ACHN (cell line): Measurements from ENCODE around the gene TET1.
"Not testable (repeated sequence)": the region's sequence is repeated elsewhere in the genome, so short reads cannot be mapped to it uniquely, and the experiment has no call there.

Experiments used
- DNase-seq: peaks from one replicate; pipeline ENCODE4 v3.0.0-alpha.2; 2015
- in situ Hi-C: cut with HindIII; loops from 2 replicates; pipeline ENCODE4 v1.10.0; 2017; ENCODE audit warnings: low sequenced_read_pairs, low pct_ligation_motif_present, low pct_unique_long_range_greater_than_20kb

TET1 gene

DNA sequence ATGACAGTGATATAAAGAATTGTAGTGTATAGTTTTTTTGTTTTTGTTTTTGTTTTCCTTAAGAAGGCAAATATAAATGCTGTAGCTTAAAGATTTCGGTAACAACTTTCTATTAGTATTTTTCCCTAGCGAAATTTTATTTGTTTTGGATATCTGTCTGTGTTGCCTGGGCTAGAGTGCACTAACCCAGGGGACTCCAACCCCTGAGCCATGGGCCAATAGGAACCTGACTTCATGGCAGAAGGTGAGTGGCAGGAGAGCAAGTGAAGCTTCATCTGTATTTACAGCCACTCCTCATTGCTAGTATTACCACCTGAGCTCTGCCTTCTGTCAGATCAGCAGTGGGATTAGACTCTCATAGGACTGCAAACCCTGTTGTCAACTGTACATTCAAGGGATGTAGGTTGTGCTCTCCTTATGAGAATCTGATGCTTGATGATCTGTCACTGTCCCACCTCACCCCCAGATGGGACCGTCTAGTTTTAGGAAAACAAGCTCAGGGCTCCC is 95.5 kb downstream of the TET1 start:
- no peak for DNase-seq

GRCh38 chr10:68665841-68666240 is 105.7 kb downstream of the TET1 start:
- peak; percentile 45 for DNase-seq
- in situ Hi-C loops = no loop called here

More for the DNA sequence above, 95.5 kb downstream of the TET1 start:
- in situ Hi-C loops = no loop called here

DNA sequence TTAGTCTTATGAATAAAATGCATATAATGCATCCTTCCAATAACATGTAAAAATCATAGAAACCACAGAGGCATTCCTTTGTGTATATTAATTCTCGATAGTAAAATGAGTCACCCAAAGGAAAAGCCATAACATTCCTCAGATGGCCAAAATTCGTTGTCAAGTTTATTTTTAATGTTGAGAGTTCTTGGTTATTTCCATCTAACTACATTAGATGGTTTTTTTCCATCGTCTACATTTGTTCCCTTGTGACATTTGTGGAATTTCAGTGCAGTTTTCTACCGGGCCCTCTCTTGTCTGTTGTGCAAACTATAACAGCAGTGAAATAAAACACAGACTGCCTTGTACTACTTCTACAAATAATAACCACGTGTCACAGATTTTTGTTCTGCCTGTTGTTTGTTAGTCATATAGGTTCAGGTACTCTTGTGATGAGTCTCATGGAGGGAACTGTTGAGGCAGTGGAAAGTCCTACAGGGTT is 106.2 kb downstream of the TET1 start:
- in situ Hi-C loops = no loop called here
- DNase-seq = peak; percentile 73

- in situ Hi-C loops = no loop called here
- no peak for DNase-seq
Measured at GRCh38 chr10:68668231-68668630, 108.1 kb downstream of the TET1 start.

DNA sequence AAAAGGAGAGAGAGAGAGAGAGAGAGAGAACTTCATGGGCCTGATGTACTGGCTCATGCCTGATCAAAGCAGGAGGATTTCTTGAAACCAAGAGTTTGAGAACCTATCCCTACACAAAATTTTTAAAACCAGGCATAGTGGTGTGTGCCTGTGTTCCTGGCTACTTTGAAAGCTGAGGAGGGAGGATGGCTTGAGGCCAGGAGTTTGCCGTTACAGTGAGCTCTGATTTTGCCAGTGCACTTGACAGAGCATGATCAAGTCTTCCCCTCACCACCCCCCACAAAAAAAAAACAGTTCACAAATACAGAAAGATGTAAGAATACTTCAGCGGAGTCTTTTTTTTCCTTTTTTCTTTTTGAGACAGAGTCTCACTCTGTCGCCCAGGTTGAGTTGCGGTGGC is 108.8 kb downstream of the TET1 start:
- DNase-seq = no peak
- in situ Hi-C loops = no loop called here

DNA sequence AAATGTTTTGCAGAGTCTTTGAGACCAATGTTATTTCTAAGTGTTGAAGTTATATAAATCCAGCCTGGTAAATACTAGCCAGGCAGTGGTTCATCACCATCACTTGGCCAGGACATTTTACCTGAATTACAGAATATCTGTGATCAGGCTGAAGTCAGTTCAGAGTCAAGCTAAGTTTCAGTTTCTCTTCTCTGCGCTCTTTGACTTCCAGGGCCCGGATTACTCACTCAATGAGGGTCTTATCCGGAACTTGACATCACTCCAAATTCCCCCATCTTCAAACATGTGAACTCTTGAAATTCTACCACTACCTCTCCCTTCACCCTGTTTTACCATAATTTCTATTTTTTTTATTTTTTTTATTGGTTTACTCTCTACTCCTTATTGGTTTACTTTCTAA is 124.3 kb downstream of the TET1 start:
- in situ Hi-C loops = no loop called here
- DNase-seq = no peak

GRCh38 chr10:68696018-68696417 is 135.9 kb downstream of the TET1 start:
- no peak for DNase-seq
- in situ Hi-C loops = no loop called here

- in situ Hi-C loops = no loop called here
Measured at GRCh38 chr10:68697106-68697505, 137.0 kb downstream of the TET1 start.

DNA sequence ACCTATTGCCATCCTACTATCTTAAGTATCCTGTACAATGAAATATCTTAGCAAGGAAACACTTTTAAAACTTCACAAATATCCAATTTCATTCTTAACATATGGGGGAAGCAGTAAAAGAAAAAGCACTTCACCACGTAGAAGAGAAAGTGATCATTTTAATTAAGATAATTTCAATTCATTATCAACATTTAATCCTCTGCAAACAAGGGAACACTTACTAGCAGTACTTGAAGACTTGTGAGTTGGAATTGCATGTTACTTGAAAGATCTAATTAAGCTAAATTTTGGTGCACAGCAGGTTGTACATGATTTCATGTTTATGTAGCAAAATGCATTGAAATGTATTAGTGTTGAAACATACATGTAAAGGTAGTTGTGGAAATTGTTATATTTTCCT is 140.1 kb downstream of the TET1 start:
- no peak for DNase-seq
- in situ Hi-C loops = no loop called here

More at GRCh38 chr10:68697106-68697505, 137.0 kb downstream of the TET1 start:
- DNase-seq = no peak

DNA sequence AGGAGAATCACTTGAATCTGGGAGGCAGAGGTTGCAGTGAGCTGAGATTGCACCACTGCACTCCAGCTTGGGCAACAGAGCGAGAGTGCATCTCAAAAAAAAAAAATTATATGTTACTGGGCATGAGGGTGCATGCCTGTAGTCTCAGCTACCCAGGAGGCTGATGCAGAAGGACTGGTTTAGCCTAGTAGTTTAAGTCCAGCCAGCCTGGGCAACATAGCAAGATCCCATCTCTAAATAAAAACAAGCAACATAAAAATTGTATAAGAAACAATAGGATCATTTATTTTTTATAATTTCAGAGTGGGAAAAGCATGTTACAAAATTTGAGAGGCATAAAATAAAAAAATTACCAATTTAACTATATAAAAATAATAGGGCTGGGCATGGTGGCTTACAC is 145.4 kb downstream of the TET1 start:
- in situ Hi-C loops = no loop called here
- no peak for DNase-seq

DNA sequence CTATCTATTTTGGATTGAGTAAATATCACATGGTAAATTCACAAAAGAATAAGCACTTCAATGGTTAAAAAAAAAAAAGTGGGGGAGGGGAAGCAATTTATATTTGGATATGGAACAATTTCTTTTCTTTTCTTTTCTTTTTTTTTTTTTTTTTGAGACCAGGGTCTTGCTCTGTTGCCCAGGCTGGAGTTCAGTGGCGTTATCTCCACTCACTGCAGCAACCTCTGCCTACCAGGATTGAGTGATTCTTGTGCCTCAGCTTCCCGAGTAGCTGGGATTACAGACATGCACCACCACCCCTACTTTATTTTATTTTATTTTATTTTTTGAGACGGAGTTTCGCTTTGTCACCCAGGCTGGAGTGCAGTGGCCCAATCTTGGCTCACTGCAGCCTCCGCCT is 148.8 kb downstream of the TET1 start:
- in situ Hi-C loops, DNase-seq: not testable (repeated sequence)

- DNase-seq, in situ Hi-C loops: not testable (repeated sequence)
Measured at GRCh38 chr10:68713065-68713464, 152.9 kb downstream of the TET1 start.

- no peak for DNase-seq
- in situ Hi-C loops = no loop called here
Measured at GRCh38 chr10:68717435-68717834, 157.3 kb downstream of the TET1 start.

DNA sequence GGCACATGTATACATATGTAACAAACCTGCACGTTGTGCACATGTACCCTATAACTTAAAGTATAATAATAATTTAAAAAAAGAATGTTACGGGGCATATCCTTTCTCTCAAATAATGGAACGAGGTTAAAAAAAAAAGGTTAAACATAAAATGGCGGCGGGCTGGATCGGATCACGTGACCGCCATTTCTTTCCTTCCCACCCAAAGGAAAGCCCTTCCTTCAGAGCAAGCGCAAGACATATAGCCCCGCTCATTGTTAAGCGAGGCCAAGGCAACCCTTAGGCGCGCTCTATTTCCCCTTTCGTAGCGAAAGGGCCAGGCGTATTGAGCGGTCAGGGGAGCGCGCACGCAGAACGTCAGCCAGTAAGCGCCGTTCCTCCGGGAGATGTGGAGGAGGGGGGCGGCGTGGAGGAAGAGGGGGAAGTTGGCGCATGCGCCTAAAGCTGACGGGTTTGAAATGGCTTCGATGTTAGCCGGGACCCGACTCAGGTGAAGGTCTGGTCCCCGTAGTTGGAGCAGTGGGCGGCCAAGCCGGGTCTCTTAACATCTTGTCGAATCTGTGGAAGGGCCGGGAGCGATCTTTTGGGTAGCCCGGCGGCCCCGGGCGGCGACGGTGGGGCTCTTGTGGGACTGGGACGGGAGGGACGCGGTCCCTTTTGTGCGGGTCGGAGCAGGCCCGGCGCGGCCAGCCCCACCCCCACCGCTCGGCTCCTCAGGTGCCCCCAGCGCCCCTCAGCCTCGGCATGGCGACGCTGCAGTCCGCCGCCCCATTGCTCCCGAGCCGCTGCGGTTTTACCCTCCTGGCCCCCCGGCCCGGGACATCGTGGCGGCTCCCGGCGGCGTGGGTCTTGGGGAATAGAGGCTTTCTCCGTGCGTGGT is 160.9 kb downstream of the TET1 start, which contains the start of gene CCAR1:
CCAR1 (plus strand) TSS at position 447 of the 880 bp plus-strand sequence. CDS start 1,266 bp downstream, outside the sequence.
- DNase-seq = peak; percentile 99
- in situ Hi-C loops = no loop called here

DNA sequence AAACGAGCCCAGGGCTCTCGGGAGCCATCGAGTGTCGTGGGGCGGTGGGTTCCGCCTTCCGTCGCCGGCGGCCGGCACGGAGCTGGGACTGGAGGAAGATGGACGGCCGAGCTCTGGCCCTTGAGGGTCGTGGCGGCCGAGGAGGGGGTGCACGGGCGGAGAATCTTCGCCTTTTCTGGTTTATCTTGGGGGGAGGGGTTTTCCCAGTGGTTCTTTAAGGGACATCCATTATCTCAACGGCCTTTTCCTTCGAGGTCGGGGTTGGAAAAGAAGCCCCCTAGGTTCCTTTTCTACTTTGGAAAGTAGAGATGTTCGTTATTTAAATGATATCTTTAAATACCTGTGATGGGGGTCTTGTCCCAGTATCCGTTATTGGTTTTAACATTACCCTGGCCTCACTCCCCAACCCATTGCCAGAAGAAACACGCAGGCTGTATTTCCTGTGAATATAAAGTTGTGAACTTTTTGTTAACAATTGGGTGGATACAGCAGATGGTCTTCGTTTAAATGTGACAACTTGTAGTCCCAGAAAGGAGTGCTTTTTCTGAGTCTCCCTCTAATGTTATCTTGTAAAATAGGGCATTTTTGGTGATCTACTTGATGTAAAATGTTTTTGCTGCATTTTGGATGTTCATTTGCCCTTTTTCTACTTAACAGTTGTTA is 161.7 kb downstream of the TET1 start:
- in situ Hi-C loops = no loop called here
- DNase-seq = peak; percentile 8

- in situ Hi-C loops = no loop called here
- no peak for DNase-seq
Measured at GRCh38 chr10:68725016-68725415, 164.9 kb downstream of the TET1 start.

DNA sequence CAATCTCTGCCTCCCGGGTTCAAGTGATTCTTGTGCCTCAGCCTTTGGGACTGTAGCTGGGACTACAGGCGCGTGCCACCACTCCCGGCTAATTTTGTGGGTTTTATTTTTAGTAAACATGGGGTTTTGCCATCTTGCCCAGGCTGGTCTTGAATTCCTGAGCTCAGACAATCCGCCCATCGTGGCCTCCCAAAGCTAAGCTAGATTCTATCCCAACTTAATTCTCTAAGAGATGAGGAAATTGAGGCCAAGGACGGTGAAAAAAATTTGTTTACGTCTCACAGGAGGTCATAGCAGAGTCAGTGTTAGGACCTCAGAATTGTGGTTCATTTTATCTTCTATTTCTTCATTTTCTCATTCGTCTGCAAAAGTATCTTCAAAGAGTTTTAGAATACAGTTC is 167.0 kb downstream of the TET1 start:
- in situ Hi-C loops = no loop called here
- DNase-seq = no peak

DNA sequence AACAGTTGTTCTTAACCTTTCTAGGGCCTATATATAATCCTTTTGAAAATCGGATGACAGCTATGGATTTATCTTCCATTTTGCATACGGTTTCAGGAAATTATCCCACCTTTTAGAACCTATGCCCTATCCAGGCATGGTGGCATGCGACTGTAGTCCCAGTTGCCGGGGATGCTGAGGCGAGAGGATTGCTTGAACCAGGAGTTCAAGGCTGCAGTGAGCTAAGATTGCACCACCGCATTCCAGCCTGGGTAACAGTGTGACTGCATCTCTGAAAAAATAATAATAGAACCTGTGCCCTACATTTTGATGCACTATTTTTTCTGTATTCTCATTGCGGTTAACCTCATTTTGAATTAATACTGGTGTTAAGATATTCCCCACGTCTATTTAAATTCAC is 172.5 kb downstream of the TET1 start:
- no peak for DNase-seq
- in situ Hi-C loops = no loop called here

DNA sequence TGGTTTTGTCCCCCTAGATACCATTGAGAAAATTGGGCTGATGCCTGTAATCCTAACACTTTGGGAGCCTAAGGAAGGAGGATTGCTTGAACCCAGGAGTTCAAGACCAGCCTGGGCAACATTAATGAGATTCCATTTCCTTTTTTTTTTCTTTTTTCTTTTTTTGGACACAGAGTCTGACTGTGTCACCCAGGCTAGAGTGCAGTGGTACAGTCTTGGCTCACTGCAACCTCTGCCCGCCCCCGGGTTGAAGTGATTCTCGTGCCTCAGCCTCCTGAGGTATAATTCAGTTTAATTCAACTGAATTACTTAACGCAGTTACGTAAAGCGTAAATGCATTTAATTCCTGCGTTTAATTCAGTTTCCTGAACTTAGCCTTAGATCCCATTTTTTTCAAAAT is 174.2 kb downstream of the TET1 start:
- in situ Hi-C loops = no loop called here
- DNase-seq = no peak
